Mucosa of descending colon (tissue), 3 donors: ENCODE measurements around the gene FBXL13. TPM values are rescaled to one million over a fixed set of nuclear protein-coding genes. Genes with fewer than 3 reads are reported as not detected.

Source experiments
- ATAC-seq: fragments of 200-7000 bp; cut with Tn5 transposase; one replicate; pipeline ENCODE4 v1.9.1; 2020; ENCODE audit warnings: mild to moderate bottlenecking, moderate library complexity
- DNase-seq, 3 donors: peaks; one replicate each; pipeline ENCODE4 v3.0.0-alpha.2; 2020
- H3K36me3 ChIP-seq: fragments of 200-600 bp; one replicate; pipeline ENCODE4 v1.8.0; 2021; ENCODE audit warnings: low read depth, mild to moderate bottlenecking
- H3K4me1 ChIP-seq: fragments of 200-600 bp; one replicate; pipeline ENCODE4 v1.8.0; 2021; ENCODE audit warnings: low read depth, mild to moderate bottlenecking
- H3K4me3 ChIP-seq: fragments of 200-600 bp; one replicate; pipeline ENCODE4 v1.8.0; 2021; ENCODE audit warnings: mild to moderate bottlenecking
- H3K9me3 ChIP-seq: fragments of 200-600 bp; one replicate; pipeline ENCODE4 v1.8.0; 2021; ENCODE audit warnings: mild to moderate bottlenecking
- intact Hi-C, 2 donors: fragments of 100-400 bp; cut with DNase I in 1 of 2; cut with micrococcal nuclease in 1 of 2; formaldehyde crosslinking; loops; one replicate each; pipeline versions ENCODE4 v1.11.0 to v1.11.1; 2022; cut with DNase I, micrococcal nuclease
- total RNA-seq, 3 donors: library from RNA; stranded (reverse); fragmentation: NEBNext Ultra II Directional in 2 of 3; extraction: Animal tissue kit (Norgen Biotek cat#: 25700) in 2 of 3; gene quantifications; one replicate each; pipeline versions ENCODE4 v1.2.1 to v1.2.4, GENCODE V29; 2021 to 2023
- TF ChIP-seq, protein P1 (sequence below): fragments of 200-600 bp; IDR thresholded peaks from one replicate; pipeline ENCODE4 v1.8.0; 2022; ENCODE audit warnings: antibody characterized with exemption, mild to moderate bottlenecking
- donor health status: DM: no; HTN: no; CAD: no; lungs with moderate emphysema.
- donor health status: DM: no; HTN: no; CAD: no.
- donor health status: DM: no; HTN: yes; CAD: no.

FBXL13 gene
- total RNA-seq, 3 donors from 2014 or later: 0.65 to 1.8 (median 0.78) TPM

DNA sequence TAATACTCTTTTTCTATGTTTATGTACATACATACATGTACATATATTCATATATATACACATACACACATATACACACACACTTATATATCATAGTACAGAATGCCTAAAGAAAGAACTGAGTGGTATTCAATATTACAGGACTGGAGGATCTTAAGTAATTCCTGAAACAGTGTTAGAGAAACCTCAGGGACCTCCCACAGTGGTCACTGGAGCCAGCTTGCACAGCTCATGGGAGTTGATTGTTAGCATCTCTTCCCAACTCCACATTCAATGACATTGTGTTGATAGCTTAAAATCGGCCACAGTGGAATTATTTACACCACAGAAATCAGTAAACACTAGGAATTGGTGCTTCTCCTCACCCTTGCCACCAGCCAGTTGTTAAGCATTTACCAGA lies 155.8 kb downstream of the FBXL13 start:
- Histone ChIP-seq H3K36me3 (no peaks in the 10 kb centered on the region), H3K4me3 (no peak overlapping the region), H3K4me1 (no peaks in the 10 kb centered on the region), H3K9me3 (no peaks in the 10 kb centered on the region)
- ATAC-seq: no peak
- TF ChIP-seq, protein P1, sequence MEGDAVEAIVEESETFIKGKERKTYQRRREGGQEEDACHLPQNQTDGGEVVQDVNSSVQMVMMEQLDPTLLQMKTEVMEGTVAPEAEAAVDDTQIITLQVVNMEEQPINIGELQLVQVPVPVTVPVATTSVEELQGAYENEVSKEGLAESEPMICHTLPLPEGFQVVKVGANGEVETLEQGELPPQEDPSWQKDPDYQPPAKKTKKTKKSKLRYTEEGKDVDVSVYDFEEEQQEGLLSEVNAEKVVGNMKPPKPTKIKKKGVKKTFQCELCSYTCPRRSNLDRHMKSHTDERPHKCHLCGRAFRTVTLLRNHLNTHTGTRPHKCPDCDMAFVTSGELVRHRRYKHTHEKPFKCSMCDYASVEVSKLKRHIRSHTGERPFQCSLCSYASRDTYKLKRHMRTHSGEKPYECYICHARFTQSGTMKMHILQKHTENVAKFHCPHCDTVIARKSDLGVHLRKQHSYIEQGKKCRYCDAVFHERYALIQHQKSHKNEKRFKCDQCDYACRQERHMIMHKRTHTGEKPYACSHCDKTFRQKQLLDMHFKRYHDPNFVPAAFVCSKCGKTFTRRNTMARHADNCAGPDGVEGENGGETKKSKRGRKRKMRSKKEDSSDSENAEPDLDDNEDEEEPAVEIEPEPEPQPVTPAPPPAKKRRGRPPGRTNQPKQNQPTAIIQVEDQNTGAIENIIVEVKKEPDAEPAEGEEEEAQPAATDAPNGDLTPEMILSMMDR: no peak
- no peak for DNase-seq
- intact Hi-C loops: no loop called here

DNA sequence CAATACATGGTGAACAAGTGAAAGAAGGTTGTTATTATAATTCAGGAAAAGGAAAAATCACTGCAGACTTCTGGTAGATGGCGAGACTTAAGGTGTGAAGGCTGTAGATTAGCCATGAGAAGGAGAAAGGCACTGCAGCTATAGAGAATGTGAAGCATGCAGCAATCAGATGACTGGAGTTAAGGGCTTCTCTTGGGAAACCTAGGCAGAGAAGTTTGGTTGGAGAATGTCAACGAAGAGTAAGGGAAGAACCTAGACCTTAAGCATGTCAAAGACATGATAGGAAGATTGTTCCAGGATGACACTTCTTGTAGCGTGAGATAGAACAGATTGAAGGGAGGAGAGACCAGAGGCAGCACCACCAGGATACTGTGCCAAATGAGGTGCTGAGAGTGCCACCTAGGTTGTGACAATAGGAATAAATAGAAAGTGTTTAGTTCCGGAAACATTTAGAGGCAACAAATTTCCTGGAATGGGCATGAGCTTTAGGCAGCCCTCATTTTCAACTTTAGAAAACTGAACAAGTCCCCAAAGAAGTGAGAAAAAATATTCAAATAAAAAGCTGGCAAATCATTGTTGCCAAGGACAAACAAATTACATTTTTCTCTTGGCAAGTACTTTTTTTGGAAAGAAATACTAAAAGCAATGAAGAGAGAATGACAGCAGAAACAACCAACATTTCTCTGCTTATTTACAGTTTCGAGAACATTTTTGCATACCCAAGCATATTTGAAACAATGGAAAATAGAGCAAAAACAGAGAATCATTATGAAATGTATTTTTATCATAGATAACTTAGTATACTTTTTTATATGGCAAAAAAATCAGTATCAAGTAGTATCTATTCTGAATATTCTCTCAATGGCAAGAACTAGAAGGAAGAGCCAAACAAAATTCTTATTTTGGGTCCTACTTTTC lies 156.9 kb downstream of the FBXL13 start:
- no peak for ATAC-seq
- no peak for DNase-seq
- intact Hi-C loops: no loop called here

DNA sequence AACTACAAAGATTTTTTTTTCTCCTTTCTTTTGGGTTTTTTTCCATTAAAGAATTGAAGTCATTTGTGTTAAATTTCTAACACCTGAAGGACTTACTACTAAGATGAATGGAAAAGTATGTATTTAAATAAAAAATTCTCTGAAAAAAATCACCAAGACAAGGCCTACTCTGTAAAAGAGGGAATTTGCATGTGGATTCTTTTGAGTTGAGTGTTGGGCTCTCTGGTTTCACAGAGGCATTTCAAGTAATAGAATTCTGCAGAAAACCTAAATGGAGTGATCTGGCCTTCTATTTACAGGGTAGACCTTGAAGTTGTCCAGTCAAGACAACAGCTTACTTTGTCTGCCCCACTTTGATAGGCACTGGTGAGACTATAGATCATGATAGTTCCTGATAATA lies 157.7 kb downstream of the FBXL13 start:
- no peaks in the 10 kb centered on the region for H3K9me3 ChIP-seq
- TF ChIP-seq, protein P1: no peak
- no peaks in the 10 kb centered on the region for H3K36me3 ChIP-seq
- H3K4me1 ChIP-seq: no peaks in the 10 kb centered on the region
- DNase-seq (no peak), ATAC-seq (no peak)
- no peak overlapping the region for H3K4me3 ChIP-seq
- intact Hi-C loops: no loop called here

More for the DNA sequence above, 156.9 kb downstream of the FBXL13 start:
- Histone ChIP-seq H3K4me3 (no peak overlapping the region), H3K9me3 (no peaks in the 10 kb centered on the region), H3K4me1 (no peaks in the 10 kb centered on the region), H3K36me3 (no peaks in the 10 kb centered on the region)
- TF ChIP-seq, protein P1: no peak

DNA sequence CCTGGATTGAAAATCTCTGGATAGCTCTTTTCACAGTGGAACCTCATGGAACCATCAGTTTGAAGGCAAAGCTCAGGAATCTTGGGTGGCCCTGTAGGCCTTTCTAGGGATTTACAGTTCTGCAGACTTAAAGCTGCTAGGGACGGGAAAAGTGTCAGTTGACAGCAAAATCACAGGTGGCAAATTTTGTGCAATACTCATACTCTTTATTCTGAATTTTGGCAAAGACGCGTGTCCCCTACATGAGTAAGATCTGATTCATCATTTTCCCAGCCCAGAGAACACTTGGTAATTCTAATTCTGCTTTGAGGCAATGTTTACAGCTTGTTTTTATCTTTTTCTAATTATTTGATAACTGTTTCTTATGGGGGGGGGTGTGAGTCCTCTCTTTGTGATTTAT lies 158.2 kb downstream of the FBXL13 start:
- intact Hi-C loops: no loop called here
- H3K4me3 ChIP-seq: no peak overlapping the region
- ATAC-seq: no peak

DNA sequence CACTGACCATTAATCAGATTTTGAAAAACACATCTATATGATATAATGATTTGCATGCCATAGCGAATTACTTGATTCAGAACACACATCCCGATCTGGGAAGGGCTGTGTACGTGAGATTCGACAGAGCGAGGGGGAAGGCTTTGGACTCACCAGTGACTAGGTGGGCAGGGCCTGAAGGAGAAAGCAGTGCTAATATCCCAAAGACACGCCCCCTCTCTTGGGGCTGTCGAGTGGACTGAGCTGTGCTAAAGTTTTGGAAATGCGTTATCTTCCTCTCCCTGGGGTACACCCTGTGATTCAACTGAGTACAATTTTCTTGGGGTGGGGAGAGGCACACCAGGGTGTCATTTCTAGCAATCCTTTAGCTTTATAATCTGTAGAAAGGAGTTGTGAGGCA lies 160.0 kb downstream of the FBXL13 start:
- DNase-seq: peak in 1 of 3 donors; percentile 27
- ATAC-seq: peak; percentile 24
- Histone ChIP-seq H3K4me3 (no peak overlapping the region), H3K9me3 (no peaks in the 10 kb centered on the region), H3K36me3 (no peaks in the 10 kb centered on the region), H3K4me1 (no peaks in the 10 kb centered on the region)
- TF ChIP-seq, protein P1: no peak
- intact Hi-C loops: no loop called here

More for the DNA sequence above, 158.2 kb downstream of the FBXL13 start:
- TF ChIP-seq, protein P1: no peak
- no peaks in the 10 kb centered on the region for H3K9me3 ChIP-seq
- DNase-seq: no peak
- no peaks in the 10 kb centered on the region for H3K36me3 ChIP-seq
- no peaks in the 10 kb centered on the region for H3K4me1 ChIP-seq
